HEK293 (cell line): ENCODE results near the gene GINS1.
"Not testable (repeated sequence)": the region's sequence is repeated elsewhere in the genome, so short reads cannot be mapped to it uniquely, and the experiment has no call there.

Experiments
- CTCF ChIA-PET: fragments of 350-600 bp; formaldehyde crosslinking; extraction: SDS; loops from one replicate; lab custom pipeline; 2021; ENCODE audit warnings: antibody characterized with exemption; lab: Yijun Ruan, JAX
- POLR2A ChIA-PET: fragments of 300-600 bp; formaldehyde crosslinking; extraction: SDS; loops from one replicate; lab custom pipeline; 2020; ENCODE audit warnings: antibody characterized with exemption, inconsistent platforms; lab: Yijun Ruan, JAX
- H3K27ac ChIP-seq: fragments of 200-500 bp; sonication (Bioruptor generic); 2 replicates; pipeline ENCODE4 v1.5.1; 2014; ENCODE audit warnings: low read depth, low read length, control low read depth, inconsistent platforms; ENCODE audit errors: extremely low read depth
- H3K36me3 ChIP-seq, 2 experiments: fragments of 200-500 bp in 1 of 2; sonication (Bioruptor generic) in 1 of 2; 1 replicate in 1 of 2; 2 replicates in 1 of 2; pipeline ENCODE4 v1.5.1; 2014 to 2017; ENCODE audit warnings: inconsistent platforms in 2 of 2, low read length in 2 of 2; ENCODE audit not compliant: control insufficient read depth in 2 of 2, insufficient read depth in 1 of 2
- H3K4me1 ChIP-seq: fragments of 200-500 bp; sonication (Bioruptor generic); 2 replicates; pipeline ENCODE4 v1.5.1; 2014; ENCODE audit warnings: mild to moderate bottlenecking, low read length, inconsistent platforms; ENCODE audit not compliant: control insufficient read depth, insufficient read depth
- H3K4me3 ChIP-seq: 2 replicates; pipeline ENCODE4 v1.5.1; 2011; ENCODE audit warnings: low read depth, mild to moderate bottlenecking, control low read depth, low read length, moderate library complexity
- H3K9me3 ChIP-seq: fragments of 200-500 bp; sonication (Bioruptor generic); 2 replicates; pipeline ENCODE4 v1.5.1; 2014; ENCODE audit warnings: low read depth, low read length, inconsistent platforms; ENCODE audit not compliant: control insufficient read depth, insufficient read depth
- ZFHX2 ChIP-seq: fragments of 450-650 bp; formaldehyde crosslinking; conservative IDR thresholded peaks from 2 replicates; pipeline ENCODE4 v1.5.1; 2016; ENCODE audit warnings: missing biosample characterization, missing genetic modification characterization
- ZNF19 ChIP-seq: fragments of 450-650 bp; formaldehyde crosslinking; IDR thresholded peaks from 2 replicates; pipeline ENCODE4; 2016; ENCODE audit warnings: missing biosample characterization, missing genetic modification characterization, low read depth
- ZNF280D ChIP-seq: fragments of 450-650 bp; formaldehyde crosslinking; IDR thresholded peaks from 2 replicates; pipeline ENCODE4 v1.5.1; 2016; ENCODE audit warnings: missing biosample characterization, missing genetic modification characterization
- ZNF394 ChIP-seq: fragments of 450-650 bp; formaldehyde crosslinking; IDR thresholded peaks from 2 replicates; pipeline ENCODE4 v1.5.1; 2016; ENCODE audit warnings: missing biosample characterization, missing genetic modification characterization, mild to moderate bottlenecking, moderate library complexity, borderline replicate concordance
- ZNF560 ChIP-seq: fragments of 450-650 bp; formaldehyde crosslinking; IDR thresholded peaks from 2 replicates; pipeline ENCODE4 v1.5.1; 2017; ENCODE audit warnings: missing biosample characterization, missing genetic modification characterization, borderline replicate concordance
- ZSCAN23 ChIP-seq: fragments of 450-650 bp; formaldehyde crosslinking; IDR thresholded peaks from 2 replicates; pipeline ENCODE4 v1.5.1; 2016; ENCODE audit warnings: missing biosample characterization, missing genetic modification characterization
- TF ChIP-seq, protein P1 (sequence below): IDR thresholded peaks from 2 replicates; pipeline ENCODE4 v1.6.1; 2011; ENCODE audit warnings: mild to moderate bottlenecking, low read depth, low read length, borderline replicate concordance

Gene GINS1

DNA sequence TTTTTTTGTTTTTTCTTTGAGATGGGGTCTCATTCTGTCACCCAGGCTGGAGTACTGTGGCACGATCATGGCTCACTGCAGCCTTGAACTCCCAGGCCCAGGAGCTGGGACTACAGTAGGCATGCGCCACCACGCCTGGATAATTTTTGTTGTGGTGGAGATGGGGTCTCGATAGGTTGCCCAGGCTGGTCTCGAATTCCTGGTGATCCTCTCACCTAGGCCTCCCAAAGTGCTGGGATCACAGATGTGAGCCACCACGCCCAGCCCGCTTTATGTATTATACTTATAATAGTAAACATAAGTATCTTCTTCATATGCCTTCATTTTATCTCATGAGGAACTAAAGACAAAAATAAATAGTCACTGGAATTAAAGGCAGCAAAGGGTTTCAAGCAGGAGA, 63.5 kb downstream of the GINS1 start (continued):
- no peak for TF ChIP-seq ZFHX2 (tag by site-specific recombination)

DNA sequence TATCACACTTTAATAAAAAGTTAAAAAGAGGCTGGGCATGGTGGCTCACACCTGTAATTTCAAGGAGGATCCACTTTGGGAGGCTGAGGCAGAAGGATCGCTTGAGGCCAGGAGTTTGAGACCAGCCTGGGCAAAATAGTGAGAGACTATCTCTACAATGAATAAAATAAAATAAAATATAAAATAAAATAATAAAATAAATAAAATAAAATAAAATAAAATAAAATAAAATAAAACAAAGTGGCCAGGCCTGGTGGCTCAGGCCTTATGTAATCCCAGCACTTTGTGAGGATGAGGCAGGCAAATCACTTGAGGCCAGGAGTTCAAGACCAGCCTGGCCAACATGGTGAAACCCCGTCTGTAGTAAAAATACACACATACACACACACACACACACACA, 65.8 kb downstream of the GINS1 start:
- CTCF ChIA-PET, H3K9me3 ChIP-seq, H3K27ac ChIP-seq, POLR2A ChIA-PET, H3K4me3 ChIP-seq, H3K4me1 ChIP-seq: not testable (repeated sequence)
- peaks cover 0 to 59% of the 10 kb centered on the region in 2 experiments; a peak in 2 of 3 replicates for H3K36me3 ChIP-seq

DNA sequence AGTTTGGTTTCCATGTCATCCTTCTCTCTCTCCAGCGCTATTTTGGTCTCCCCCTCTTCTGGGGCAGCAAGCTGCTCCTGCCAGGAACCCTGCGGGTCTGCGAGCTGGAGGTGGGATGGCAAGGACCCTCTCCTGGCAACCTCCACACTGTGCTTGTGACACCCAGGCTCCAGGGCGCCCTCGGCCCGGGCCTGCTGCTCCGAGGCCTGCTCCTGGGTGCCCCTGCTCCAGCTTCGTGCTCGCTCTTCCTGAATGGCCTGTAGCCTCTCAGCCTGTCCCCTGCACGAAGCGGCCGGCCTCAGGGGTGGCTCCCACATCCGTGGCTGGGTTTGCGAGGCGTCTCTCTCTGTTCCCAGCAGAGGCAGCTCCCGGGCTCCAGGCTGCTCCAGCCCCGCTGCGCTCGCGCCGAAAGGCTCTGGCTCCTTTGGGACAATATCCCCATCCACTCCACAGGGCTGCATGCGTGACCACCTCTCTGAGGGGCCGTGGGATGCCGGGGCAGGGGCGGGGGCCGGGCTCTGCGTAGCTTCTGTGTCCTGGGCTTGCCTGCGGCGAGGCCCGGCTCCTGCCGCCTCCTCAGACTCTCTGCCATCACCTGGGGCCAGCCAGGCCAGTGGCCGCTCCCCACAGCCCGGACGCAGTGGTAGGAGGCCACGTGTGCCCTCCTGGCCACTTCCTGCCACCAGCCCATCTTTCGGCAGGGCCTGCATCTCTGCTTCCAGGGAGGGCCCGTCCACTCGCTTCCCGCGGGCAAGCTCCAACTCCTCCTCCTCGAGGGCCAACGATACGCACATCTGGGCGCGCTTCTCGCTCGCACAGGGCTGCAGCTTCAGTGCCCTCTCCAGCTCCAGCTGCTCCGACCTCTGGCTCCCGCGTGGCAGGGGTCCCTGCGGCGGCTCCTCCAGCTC, 68.9 kb downstream of the GINS1 start:
- CTCF ChIA-PET = interaction anchor here (0.8 kb wide), 1 partner anchor 12 kb away, joined by 3 read pairs; no protein-coding TSS in a partner anchor
- TF ChIP-seq ZNF280D = no peak
- TF ChIP-seq, protein P1, sequence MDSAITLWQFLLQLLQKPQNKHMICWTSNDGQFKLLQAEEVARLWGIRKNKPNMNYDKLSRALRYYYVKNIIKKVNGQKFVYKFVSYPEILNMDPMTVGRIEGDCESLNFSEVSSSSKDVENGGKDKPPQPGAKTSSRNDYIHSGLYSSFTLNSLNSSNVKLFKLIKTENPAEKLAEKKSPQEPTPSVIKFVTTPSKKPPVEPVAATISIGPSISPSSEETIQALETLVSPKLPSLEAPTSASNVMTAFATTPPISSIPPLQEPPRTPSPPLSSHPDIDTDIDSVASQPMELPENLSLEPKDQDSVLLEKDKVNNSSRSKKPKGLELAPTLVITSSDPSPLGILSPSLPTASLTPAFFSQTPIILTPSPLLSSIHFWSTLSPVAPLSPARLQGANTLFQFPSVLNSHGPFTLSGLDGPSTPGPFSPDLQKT = no peak
- TF ChIP-seq ZNF19 (tag by site-specific recombination) = no peak
- no peak overlapping the region for H3K4me3 ChIP-seq
- POLR2A ChIA-PET = no interaction called here
- H3K36me3 ChIP-seq = peaks cover 0 to 69% of the 10 kb centered on the region in 2 experiments; a peak in 2 of 3 replicates
- no peaks in the 10 kb centered on the region for H3K9me3 ChIP-seq
- no peaks in the 10 kb centered on the region for H3K4me1 ChIP-seq
- no peak overlapping the region for H3K27ac ChIP-seq

DNA sequence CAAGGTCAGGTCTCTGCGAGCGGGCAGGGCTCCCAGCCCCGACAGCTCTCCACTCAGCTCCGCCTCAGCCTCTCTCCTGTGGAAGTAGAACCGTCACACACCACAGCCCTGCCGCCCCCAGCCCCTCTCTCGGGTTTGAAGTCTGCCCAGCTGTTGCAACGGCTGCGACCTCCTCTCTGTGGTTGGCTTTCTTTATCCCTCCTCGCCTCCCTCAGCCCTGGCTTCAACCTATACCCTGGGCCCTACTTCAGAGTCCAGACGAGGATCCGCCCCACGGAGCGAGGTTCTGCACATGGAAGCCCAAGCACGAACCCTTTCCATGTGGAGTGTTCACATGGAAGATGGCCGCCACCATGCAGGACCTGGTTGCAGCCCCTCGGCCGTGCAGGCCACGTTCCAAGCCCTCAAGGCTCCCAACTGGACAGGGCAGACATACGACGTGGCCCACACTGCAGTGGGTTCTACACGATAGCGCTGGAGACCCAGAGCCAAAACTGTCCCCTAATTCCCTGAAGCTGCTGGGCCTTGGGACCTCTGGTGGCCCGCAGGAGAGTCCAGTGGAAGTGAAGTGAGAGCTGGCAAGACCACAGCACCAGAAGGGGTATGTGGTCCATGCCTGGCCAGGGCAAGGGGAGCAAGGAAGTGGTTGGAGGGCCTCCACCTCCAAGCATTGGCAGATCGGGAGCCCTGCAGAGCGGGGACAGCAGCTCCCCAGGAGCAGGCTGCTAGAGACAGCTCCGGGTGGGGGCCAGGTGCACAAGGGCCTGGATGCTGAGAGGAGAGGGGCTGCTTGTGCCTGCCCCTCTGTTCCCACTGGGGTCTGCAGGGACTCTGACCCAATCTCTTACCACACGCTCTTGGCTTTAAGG, 69.8 kb downstream of the GINS1 start:
- Histone ChIP-seq H3K36me3 (peaks cover 0 to 73% of the 10 kb centered on the region in 2 experiments; a peak in 2 of 3 replicates), H3K27ac (no peak overlapping the region), H3K4me3 (no peak overlapping the region), H3K9me3 (no peaks in the 10 kb centered on the region), H3K4me1 (no peaks in the 10 kb centered on the region)
- POLR2A ChIA-PET = no interaction called here
- TF ChIP-seq ZNF394 (tag by site-specific recombination) (no peak), ZNF560 (no peak), ZSCAN23 (tag by site-specific recombination) (no peak)
- CTCF ChIA-PET = interaction anchor here (0.8 kb wide), 1 partner anchor 11 kb away, joined by 3 read pairs; no protein-coding TSS in a partner anchor
